ENCODE data around the gene TUBGCP5.

TUBGCP5 gene

DNA sequence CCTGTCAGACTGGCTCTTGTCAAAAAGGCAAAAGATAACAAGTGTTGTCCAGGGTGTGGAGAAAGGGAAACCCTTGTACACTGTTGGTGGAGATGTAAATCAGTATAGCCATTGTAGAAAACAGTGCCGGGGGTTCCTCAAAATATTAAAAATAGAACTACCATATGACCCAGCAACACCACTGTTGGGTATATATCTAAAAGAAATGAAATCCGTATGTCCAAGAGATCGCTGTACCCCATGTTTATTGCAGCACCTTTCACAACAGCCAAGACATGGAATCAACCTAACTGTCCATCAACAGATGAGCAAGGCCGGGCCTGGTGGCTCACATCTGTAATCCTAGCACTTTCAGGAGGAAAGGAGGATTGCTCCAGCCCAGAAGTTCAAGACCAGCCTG, 65.4 kb downstream of the TUBGCP5 start:
- DNase-seq = no peak

- DNase-seq = no peak
Observed at GRCh38 chr15:22973286-22973685, 66.1 kb downstream of the TUBGCP5 start.

DNA sequence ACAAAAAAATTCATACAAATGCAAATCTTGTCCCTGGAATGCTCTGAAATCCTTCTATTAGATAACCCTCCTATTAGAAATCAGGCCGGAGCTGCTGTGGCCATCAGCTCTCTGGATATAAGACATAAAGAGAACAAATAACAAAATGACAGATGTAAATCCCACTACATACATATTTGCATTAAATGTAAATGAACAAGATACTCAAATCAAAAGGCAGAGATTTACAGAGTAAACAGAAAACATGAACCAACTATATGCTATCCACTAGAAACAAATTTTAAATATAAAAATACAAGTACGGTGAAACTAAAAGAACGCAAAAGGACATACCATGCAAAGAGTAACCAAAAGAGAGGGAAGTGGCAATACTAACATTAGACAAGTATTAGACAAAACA, 69.9 kb downstream of the TUBGCP5 start:
- no peak for DNase-seq

- no peak for DNase-seq
Observed at GRCh38 chr15:22968366-22968765, 71.0 kb downstream of the TUBGCP5 start.

DNA sequence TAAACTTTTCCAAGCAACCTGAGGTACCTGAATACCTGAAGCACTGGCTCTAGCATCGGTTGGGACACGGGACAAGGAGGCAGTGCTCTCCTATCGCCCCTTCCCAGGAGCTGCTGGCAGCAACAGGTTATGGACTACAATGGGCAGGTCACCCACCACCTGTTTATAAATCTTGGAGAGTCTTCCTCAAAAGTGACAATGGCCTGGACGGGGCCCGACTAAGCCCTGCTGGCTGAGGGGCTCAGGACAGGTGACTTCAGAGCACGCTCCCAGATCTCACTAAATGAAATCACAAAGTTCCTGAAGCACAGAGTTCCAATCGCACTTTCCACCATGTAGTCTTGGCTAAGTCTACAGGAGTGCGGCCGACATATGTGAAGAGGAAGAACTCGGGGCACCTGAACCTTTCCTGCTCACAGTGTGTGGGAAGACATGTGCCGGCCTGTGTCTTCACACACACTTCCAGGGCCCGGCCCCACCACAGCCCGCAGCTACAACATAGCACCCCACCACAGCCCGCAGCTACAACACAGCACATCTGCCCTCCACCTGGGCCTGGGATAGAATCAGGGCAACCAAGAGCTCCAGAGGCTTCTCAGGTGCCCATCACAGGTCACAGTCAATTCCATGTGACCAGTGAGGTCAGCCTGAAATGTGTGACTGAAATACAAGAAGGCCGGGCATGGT, 72.1 kb downstream of the TUBGCP5 start:
- DNase-seq = no peak

GRCh38 chr15:22966321-22967083, 72.9 kb downstream of the TUBGCP5 start:
- no peak for DNase-seq

DNA sequence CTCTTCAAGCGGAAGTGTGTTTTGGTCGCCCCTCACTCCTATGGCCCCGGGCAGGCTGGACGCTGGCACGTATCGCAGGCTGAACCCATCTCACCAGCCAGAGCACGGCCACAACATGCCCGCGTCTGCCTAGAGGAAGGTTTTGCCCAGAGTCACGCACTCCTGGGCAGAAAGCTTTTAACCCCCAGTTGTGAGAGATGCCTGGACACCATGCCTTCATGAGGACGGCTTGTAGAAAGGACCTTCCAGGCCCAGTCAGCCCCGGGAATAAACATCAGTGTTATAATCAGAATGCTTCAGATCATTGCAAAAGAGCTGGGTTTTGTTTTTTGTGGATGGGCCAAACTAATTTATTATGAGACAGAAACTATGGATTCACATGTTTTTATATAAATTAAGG, 75.7 kb downstream of the TUBGCP5 start:
- DNase-seq = no peak

- DNase-seq = no peak
Observed at GRCh38 chr15:22962611-22963010, 76.8 kb downstream of the TUBGCP5 start.

DNA sequence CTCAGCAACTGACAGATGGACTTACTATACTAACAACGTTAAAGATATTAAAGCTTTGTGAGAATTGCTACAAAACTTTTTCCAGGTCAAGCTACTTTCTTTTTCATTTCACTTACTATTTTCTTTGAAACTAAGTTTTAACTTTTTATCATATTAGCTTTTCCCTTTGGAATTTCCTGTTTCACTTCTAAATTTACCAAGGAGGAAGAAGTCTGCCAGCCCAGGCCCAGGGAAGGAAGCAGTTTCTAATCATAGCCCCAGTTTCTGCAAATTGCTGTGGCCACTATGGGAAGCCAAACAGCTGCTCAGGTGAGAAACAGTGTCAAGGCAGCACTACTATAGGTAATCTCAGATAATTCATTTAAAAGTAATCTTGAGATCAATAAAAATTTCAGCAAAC, 77.6 kb downstream of the TUBGCP5 start:
- DNase-seq = no peak

- DNase-seq = no peak
Observed at GRCh38 chr15:22960556-22960955, 78.8 kb downstream of the TUBGCP5 start.

GRCh38 chr15:22960126-22960525, 79.2 kb downstream of the TUBGCP5 start:
- DNase-seq = no peak

- DNase-seq = no peak
Observed at GRCh38 chr15:22959321-22960101, 79.9 kb downstream of the TUBGCP5 start.

GRCh38 chr15:22958487-22959280, 80.7 kb downstream of the TUBGCP5 start:
- no peak for DNase-seq

DNA sequence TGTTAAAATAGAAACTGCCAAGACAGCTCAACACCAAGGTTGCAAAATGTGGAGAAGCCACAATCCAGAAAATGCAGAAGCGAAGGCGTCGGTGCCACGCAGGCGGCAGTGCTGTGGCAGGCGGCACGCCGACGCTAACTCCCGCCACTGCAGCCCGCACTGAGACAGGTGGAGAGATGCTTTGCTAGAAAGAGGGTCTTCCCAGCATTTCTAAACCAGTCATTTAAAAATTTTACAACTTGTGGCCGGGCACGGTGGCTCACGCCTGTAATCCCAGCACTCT, 82.5 kb downstream of the TUBGCP5 start:
- DNase-seq = no peak

DNA sequence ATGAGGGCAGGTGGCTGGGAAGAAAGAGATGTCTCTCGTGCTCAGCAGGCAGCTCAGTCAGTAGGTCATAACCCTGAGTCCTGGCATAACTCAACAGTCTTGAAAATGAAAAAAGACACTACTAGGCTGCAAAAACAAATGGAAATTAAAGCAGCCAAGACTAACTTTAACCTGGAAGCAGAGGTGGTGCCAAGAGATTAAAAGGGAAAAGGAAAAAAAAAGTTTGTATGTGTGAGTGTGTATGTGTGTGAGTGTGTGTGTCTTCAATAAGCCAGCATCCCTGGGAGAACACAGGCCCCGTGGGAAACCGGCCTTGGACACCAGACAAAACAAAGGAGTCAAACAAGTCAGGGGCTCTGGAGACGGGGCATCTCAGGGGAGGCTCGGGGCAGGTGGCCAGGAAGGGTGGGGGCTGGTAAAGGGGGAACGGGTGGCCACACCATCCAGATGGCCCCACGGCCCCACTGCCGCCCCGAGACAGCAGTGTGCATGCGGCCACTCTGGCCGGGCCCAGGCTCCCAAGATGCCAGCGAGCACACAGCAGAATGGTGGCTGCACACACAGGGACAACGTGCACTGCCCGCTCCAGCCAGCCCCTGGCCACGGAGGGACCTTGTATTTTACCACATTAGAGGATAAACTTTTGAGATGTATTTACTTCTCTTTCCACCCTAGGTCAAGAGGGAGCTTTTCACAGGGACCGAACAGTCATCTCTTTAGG, 83.0 kb downstream of the TUBGCP5 start:
- DNase-seq = no peak

GRCh38 chr15:22955544-22956119, 83.7 kb downstream of the TUBGCP5 start:
- DNase-seq = no peak

DNA sequence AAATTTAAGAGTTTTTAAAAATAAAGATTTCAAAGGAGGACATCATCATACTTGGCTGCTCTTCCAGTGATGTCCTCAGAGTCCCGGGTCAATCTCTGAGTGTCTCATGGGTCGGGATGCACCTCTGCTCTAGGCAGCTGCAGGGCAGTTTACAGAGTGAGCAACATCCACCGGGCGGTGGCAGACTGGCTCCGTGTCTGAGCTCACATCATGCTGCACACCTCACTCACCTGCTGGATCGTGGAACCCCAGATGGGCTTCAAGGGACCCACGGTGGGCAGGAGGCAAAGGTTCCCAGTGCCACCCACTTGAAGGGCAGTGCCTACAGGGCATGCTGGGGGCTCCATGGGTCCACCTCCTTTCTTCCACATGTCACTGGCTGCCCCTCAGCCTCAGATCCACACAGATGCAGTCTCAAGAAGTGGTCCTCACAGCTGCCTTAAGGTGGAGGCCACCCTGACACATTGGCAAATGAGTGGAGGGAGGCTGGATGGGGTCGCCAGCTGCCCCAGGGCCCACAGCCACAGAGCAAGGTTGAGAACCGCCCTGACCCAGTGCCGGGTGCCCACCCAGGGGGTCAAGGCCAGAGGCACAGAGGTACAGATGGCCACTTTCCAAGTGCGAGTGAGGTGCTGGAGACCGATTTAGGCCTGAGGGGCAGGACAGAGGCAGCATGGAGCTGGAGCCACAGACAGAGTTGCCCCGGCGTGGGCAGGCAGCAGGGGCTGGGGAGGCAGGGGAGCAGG, 84.4 kb downstream of the TUBGCP5 start:
- DNase-seq = no peak

DNA sequence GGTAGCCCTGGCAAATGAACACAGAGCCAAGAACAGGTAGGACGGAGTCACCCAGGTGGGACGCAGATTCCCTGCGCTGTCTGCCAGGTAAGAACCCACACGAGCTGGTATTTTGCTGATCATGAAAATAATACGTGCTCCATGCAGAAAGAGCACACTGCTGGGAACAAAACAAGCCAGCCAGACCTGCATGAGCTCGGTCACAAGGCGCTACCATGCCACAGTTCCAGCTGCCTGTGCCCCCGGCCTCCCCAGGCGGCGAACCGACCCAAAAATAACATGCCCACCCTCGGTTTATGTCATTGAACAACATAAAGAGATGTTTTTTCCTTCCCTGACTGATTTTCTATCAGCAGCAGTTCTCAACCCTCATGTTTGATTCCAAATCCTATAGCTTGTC, 85.0 kb downstream of the TUBGCP5 start:
- DNase-seq = no peak

GRCh38 chr15:22952796-22953579, 86.4 kb downstream of the TUBGCP5 start:
- no peak for DNase-seq
